Small intestine (tissue), 7 donors: ENCODE measurements around the gene C17orf58. TPM values are rescaled to one million over a fixed set of nuclear protein-coding genes. Genes with fewer than 3 reads are reported as not detected.

Experiments
- DNase-seq, 2 donors: peaks; one replicate each; pipeline versions ENCODE4 v3.0.0 to v3.0.0-alpha.2; 2013
- FAIRE-seq: peaks from 2 replicates; lab custom pipeline; 2012; peaks lifted over from hg19 to GRCh38; lab: Jason Lieb, UNC
- H3K27ac ChIP-seq, 3 donors: one replicate each; pipeline ENCODE4 v1.5.1; 2013; ENCODE audit warnings: low read length in 2 of 3, mild to moderate bottlenecking in 2 of 3, control low read depth in 1 of 3, inconsistent platforms in 1 of 3, low read depth in 1 of 3, moderate library complexity in 1 of 3
- H3K27me3 ChIP-seq, 3 donors: one replicate each; pipeline ENCODE4 v1.6.1; 2013; ENCODE audit warnings: low read length in 3 of 3, inconsistent platforms in 1 of 3; ENCODE audit not compliant: control insufficient read depth in 3 of 3, insufficient read depth in 3 of 3
- H3K36me3 ChIP-seq, 3 donors: one replicate each; pipeline ENCODE4 v1.6.1; 2013; ENCODE audit warnings: low read length in 3 of 3, inconsistent platforms in 1 of 3, low read depth in 1 of 3, mild to moderate bottlenecking in 1 of 3, moderate library complexity in 1 of 3; ENCODE audit not compliant: control insufficient read depth in 3 of 3, insufficient read depth in 2 of 3
- H3K4me1 ChIP-seq, 3 donors: one replicate each; pipeline ENCODE4 v1.6.1; 2013; ENCODE audit warnings: low read length in 2 of 3, inconsistent platforms in 1 of 3, low read depth in 1 of 3, mild to moderate bottlenecking in 1 of 3, moderate library complexity in 1 of 3; ENCODE audit not compliant: control insufficient read depth in 3 of 3, insufficient read depth in 2 of 3
- H3K4me3 ChIP-seq, 3 donors: one replicate each; pipeline ENCODE4 v1.5.1; 2013; ENCODE audit warnings: low read length in 3 of 3, control low read depth in 1 of 3, inconsistent platforms in 1 of 3, low read depth in 1 of 3, mild to moderate bottlenecking in 1 of 3, moderate library complexity in 1 of 3
- H3K9me3 ChIP-seq, 2 donors: one replicate each; pipeline ENCODE4 v1.6.1; 2013; ENCODE audit warnings: low read depth in 1 of 2, low read length in 1 of 2; ENCODE audit not compliant: control insufficient read depth in 2 of 2, insufficient read depth in 1 of 2
- WGBS, 3 donors: extraction: QIAGEN DNeasy Blood & Tissue Kit; methylation state at CpG; one replicate each; pipeline ENCODE4 v1.1.7; 2013; 5-methylcytosine and 5-hydroxymethylcytosine counted together
- polyA plus RNA-seq, 4 donors: library from polyadenylated mRNA; stranded (reverse) in 3 of 4; unstranded in 1 of 4; fragments of 200-250 nt in 3 of 4; fragments of 120-200 nt in 1 of 4; gene quantifications; one replicate each; pipeline versions ENCODE4 v1.2.1 to v1.2.3, GENCODE V29; 2013
- donor health status: healthy with polysubstance abuse.
- donor health status: control.
- donor health status: control.
- donor health status: Bipolar disorder and iron deficiency.
- donor health status: healthy.

C17orf58 gene
- polyA plus RNA-seq, 4 donors = 9.4 to 13.1 (median 10.5) TPM

DNA sequence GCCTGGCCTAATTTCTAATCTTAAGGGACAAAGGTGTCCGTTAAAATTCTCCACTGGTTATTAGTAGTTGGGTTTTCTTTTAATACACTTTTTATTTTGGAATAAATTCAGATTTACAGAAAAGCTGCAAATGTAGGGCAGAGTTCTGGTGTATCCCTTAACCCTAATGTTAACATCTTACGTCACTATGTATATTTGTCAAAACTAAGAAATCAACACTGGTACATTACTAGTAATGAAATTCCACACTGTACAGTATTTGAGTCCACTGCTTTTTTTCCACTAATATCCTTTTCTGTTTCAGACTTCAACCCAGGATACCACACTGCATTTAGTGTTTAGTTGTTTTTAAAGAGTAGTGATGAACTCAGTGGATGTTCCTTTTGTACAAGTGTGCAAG, 20.6 kb upstream of the C17orf58 start:
- WGBS, 3 donors = 82 to 96% (median 87%) methylated on average over 2 of the region's 2 CpGs
- Histone ChIP-seq H3K4me1 (no peaks in the 10 kb centered on the region), H3K27ac (no peak overlapping the region), H3K9me3 (no peaks in the 10 kb centered on the region), H3K27me3 (no peaks in the 10 kb centered on the region), H3K36me3 (no peaks in the 10 kb centered on the region), H3K4me3 (no peak overlapping the region)
- FAIRE-seq = no peak
- no peak for DNase-seq

DNA sequence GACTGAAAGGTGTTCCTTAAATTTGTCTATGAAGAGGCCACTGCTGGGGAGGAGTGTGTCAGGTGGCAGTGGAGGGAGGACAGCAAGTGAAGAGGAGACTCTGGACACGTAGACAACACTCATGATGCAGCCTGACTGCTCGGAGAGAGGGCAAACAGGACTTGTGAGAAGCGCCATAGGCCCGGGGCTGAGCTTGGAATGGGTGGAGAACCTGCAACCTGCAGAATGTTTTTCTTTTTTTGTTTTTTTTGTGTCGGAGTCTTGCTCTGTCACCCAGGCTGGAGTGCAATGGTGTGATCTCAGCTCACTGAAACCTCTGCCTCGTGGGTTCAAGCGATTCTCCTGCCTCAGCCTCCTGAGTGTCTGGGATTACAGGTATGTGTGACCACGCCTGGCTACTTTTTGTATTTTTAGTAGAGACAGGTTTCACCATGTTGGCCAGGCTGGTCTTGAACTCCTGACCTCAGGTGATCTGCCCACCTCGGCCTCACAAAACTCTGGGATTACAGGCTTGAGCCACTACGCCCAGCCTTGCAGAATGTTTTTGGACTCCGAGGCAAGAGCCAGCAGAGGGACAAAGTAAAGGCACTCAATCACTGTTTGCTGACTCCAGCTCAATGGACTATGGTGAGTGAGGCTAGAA, 18.9 kb upstream of the C17orf58 start:
- DNase-seq (no peak), FAIRE-seq (no peak)
- Histone ChIP-seq H3K4me3 (no peak overlapping the region), H3K9me3 (no peaks in the 10 kb centered on the region), H3K27me3 (no peaks in the 10 kb centered on the region), H3K4me1 (no peaks in the 10 kb centered on the region), H3K27ac (no peak overlapping the region), H3K36me3 (no peaks in the 10 kb centered on the region)
- 84 to 85% (median 85%) methylated on average over 11 of the region's 11 CpGs for WGBS, 3 donors

DNA sequence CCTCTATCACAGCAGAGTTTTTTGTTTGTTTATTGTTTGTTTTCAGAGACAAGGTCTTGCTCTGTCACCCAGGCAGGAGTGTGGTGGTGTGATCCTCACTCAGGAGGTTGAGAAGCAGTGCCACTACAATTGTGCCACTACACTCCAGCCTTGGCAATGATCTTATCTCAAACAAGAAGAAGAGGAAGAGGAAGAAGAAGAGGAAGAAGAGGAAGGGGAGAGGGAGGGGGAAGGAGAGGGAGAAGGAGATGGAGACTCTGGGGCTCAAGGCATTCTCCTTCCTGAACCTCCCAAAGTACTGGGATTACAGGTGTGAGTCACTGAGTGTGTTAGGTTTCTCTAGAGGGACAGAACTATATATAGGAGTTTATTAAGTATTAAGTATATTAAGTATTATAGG, 17.1 kb upstream of the C17orf58 start:
- Histone ChIP-seq H3K27ac (no peak overlapping the region), H3K4me1 (no peaks in the 10 kb centered on the region), H3K36me3 (no peaks in the 10 kb centered on the region), H3K9me3 (no peaks in the 10 kb centered on the region), H3K27me3 (no peaks in the 10 kb centered on the region), H3K4me3 (no peak overlapping the region)
- no peak for FAIRE-seq
- DNase-seq = no peak

DNA sequence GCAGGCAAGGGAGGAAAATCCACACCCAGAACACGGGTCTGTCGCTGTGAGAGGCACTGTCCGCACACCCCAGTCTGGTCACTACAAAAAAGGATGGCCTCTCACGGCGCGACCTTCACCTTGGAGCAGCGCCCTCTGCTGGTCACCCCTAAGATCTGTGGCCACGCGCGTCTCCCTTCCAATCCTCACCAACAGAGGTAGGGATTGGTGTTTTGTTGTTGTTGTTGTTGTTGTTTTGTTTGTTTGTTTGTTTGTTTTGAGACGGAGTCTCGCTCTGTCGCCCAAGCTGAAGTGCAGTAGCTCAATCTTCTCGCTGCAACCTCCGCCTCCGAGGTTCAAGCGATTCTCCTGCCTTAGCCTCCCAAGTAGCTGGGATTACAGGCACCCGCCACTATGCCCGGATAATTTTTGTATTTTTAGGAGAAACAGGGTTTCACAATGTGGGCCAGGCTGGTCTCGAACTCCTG, 15.0 kb upstream of the C17orf58 start:
- Histone ChIP-seq H3K4me1 (no peaks in the 10 kb centered on the region), H3K36me3 (no peaks in the 10 kb centered on the region), H3K4me3 (no peak overlapping the region), H3K9me3 (no peaks in the 10 kb centered on the region), H3K27ac (no peak overlapping the region), H3K27me3 (no peaks in the 10 kb centered on the region)
- WGBS, 3 donors = 40 to 46% (median 43%) methylated on average over 19 to 20 of the region's 20 CpGs
- peak; percentile 34 to 46 for DNase-seq
- no peak for FAIRE-seq

DNA sequence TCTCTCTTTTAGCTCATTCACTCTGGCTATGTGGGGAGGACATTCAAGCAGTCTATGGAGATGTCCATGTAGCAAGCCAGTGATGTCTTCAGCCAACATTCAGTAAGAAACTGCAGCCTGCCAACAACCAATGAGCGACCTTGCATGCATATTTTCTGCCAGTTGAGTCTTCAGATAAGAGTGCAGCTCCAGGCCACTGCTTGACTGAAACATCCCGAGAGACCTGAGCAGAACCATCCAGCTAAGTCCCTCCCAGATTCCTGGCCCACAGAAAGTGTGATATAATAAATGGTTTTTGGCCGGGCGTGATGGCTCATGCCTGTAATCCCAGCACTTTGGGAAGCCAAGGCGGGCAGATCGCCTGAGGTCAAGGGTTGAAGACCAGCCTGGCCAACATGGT, 10.5 kb upstream of the C17orf58 start:
- Histone ChIP-seq H3K4me1 (no peaks in the 10 kb centered on the region), H3K27me3 (no peaks in the 10 kb centered on the region), H3K9me3 (no peaks in the 10 kb centered on the region), H3K36me3 (no peaks in the 10 kb centered on the region), H3K4me3 (no peak overlapping the region), H3K27ac (no peak overlapping the region)
- 72 to 79% (median 79%) methylated on average over 6 of the region's 6 CpGs for WGBS, 3 donors
- FAIRE-seq = no peak
- DNase-seq = no peak

DNA sequence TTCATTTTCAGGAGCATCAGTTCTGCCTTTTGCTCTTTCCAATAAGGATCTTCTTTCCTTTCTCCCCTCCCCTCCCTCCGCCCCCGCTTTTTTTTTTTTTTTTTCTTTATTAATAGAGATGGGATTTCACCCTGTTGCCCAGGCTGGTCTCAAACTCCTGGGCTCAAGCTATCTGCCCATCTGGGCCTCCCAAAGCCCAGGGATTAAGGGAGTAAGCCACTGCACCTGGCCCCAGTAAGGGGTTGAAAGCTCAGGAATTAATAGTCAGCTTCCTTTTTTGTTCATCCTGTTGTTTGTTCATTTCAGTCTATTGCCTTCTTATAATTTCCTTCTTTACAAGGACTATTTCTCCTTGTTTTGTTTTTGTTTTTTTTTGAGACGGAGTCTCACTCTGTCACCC, 7.9 kb upstream of the C17orf58 start:
- Histone ChIP-seq H3K27ac (no peak overlapping the region), H3K9me3 (no peaks in the 10 kb centered on the region), H3K36me3 (no peaks in the 10 kb centered on the region), H3K27me3 (no peaks in the 10 kb centered on the region), H3K4me3 (no peak overlapping the region), H3K4me1 (no peaks in the 10 kb centered on the region)
- WGBS, 3 donors = 64 to 98% (median 89%) methylated on average over 3 of the region's 3 CpGs
- DNase-seq = no peak
- FAIRE-seq = no peak

DNA sequence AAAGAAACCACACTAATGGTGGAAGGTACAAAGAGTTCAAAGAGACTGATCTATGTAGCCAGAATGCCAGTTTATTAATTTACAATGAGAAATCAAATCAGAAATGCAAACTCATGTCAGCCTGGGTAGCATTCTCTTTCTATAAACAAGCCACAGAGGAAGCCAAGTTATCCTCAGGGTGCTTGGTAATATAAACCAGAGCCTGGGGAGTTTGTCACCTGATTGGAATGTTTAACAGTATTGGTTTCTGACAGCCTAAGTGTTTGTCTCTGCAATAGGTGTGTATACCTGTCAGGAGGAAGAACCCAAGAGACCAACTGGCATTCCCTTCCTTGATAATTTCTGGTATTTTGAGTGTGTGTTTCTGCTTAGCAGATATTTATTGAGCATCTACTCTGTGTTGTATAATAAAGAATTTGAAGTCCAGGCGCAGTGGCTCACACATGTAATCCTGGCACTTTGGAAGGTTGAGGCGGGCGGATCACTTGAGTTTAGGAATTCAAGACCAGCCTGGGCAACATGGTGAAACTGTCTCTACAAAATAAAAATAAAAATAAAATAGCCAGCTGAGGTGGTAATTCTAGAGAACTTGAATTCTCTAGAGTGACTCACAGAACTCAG, 3.1 kb upstream of the C17orf58 start:
- Histone ChIP-seq H3K4me3 (no peak overlapping the region), H3K4me1 (peaks cover 0 to 13% (median 2%) of the 10 kb centered on the region in 3 donors), H3K27ac (no peak overlapping the region), H3K27me3 (peaks cover 0 to 14% (median 0%) of the 10 kb centered on the region in 3 donors), H3K9me3 (no peaks in the 10 kb centered on the region), H3K36me3 (no peaks in the 10 kb centered on the region)
- 92 to 95% (median 93%) methylated on average over 3 of the region's 3 CpGs for WGBS, 3 donors
- FAIRE-seq (no peak), DNase-seq (no peak)

DNA sequence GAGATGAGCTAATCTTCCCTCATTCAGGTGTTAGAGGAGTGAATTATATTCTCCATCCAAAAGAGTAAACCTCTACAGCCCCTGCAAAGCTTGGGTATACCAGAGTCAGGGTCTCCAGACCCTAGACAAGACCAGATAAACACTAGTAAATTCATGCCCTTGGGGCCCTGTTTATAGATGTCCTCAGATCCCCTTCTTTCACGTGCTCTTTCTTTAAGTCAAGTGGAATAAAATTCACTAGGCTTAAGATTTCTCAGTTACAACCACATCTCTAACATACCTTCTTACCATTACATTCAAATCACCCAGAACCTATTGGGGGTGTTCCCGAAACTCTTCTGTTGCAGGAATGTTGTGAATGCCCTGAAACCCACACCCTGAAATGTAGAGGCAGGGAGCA, 2.2 kb upstream of the C17orf58 start:
- no peaks in the 10 kb centered on the region for H3K36me3 ChIP-seq
- H3K9me3 ChIP-seq = no peaks in the 10 kb centered on the region
- peaks cover 0 to 14% (median 0%) of the 10 kb centered on the region in 3 donors for H3K27me3 ChIP-seq
- FAIRE-seq (no peak), DNase-seq (no peak)
- H3K27ac ChIP-seq = no peak overlapping the region
- WGBS, 3 donors = 79 to 82% (median 80%) methylated on average over 2 of the region's 2 CpGs
- H3K4me3 ChIP-seq = no peak overlapping the region
- peaks cover 0 to 13% (median 2%) of the 10 kb centered on the region in 3 donors for H3K4me1 ChIP-seq
